HG03139 (cell line): ENCODE results near the gene SPACA7.
"Not testable (repeated sequence)": the region's sequence is repeated elsewhere in the genome, so short reads cannot be mapped to it uniquely, and the experiment has no call there.

Experiments used
- ATAC-seq: cut with Tn5 transposase; IDR thresholded peaks from one replicate; pipeline ENCODE4 v1.9.1; 2021; ENCODE audit not compliant: unreplicated experiment

Gene SPACA7

GRCh38 chr13:112349681-112350080, 26.5 kb upstream of the SPACA7 start:
- ATAC-seq, result no peak

DNA sequence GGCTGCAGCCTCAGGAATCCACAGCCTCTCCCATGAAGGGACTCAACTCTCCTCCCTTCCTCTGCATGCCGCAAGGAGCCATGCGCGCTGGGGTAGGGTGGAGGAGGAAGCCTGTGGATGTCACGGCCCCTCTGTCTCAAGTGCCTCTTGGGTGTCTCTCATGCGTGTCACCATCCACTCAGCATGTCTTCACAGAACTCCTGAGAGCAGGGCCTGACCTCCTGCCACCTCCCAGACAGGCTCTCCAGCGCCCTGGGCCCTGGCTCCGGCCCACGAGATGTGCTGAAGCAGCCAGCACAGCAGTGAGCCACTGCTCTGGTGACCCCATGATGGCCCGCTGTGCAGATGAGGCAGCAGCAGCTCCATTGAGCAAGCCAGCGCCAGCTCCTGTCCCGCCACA, 25.9 kb upstream of the SPACA7 start:
- ATAC-seq, result no peak

DNA sequence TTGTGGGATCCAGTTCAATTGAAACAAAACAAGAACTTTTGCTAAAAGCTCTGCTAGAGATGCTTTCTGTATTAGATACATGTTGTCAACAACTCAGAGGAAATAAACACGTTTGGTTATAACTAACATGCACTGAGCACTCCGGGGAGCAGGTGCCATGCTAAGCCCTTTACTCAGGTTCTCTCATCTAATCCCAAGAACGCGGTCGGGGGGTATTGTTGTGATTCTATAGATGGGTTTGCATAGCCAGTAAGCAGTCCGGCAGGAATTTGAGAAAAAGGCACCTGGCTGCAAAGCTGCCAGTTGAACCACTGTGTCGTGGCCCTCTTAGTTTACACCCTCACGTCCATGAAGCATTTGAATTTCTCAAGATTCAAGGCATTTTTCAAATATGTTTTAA, 24.3 kb upstream of the SPACA7 start:
- no peak for ATAC-seq

DNA sequence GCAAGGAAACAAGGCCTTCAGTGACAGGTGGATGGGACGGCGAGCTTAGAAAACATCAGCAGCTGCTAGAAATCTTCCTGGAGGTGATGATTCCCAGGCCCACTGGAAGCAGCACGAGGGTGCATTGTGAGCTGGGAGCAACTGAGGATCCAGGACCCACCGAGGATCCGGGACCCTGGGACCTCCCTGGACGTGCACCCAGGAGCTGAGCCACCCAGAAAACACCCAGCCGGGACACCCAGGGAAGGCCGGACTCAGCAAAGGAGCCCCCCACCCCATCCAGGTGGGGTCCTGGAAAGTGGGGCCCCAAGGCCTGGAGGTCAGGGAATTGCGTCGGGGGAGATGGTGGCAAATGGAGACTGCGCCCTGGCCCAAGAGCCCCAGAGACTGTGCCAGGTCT, 22.3 kb upstream of the SPACA7 start:
- no peak for ATAC-seq

- no peak for ATAC-seq
These were observed 21.6 kb upstream of the SPACA7 start for GRCh38 chr13:112354330-112355273.

- no peak for ATAC-seq
These were observed 20.8 kb upstream of the SPACA7 start for GRCh38 chr13:112355274-112355838.

DNA sequence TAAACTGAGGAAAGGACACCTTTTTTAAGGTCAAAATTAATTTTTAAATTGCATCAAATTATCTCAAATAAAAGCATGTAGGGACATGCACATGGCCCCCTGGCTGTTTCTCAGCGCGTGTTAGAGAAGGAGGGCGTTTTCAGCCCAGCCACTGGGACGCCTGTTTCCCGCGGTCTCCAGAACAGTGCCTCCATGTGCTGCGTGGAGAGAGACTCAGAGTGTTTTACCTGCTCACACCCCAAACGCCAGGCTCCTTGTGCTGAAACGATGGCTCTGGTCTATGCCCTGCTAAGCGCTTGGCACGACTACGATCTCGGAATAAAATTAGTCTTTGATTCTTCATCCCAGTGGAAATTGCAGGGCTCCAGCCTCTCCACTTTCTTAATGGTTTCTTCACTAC, 20.0 kb upstream of the SPACA7 start:
- no peak for ATAC-seq

DNA sequence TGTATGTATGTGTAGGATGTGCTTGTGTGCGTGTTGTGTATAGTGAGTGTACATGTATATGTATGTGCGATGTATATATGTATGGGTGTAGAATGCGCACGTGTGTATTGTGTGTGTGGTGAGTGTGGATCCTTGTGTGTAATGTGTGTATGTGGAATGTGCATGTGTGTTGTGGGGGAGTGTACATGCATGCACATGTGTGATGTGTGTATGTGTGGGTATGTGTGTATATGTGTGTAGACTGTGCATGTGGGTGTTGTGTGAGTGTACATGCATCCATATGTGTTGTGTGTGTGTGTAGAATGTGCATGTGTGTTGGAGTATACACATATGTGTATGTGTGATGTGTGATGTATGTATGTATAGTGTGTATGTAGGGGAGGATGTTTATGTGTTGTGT, 18.0 kb upstream of the SPACA7 start:
- ATAC-seq, result no peak

DNA sequence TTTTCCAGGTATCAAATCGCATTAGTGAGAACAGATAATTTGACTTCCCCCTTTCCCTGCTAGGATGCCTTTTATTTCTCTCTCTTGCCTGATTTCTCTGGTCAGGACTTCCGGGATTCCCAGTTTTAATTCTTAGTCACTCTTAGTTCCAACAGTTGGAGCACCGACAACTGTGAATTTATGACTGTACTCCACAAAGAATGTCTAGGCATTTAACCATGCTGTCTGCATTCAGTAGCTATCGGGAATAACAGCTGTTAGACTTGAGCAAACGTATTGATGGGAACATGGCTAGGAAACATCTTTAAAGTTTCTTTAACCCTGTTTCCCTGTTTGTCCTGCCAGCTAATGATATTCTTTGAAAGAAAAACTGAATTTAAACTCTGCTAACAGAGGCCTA, 14.1 kb upstream of the SPACA7 start:
- no peak for ATAC-seq

DNA sequence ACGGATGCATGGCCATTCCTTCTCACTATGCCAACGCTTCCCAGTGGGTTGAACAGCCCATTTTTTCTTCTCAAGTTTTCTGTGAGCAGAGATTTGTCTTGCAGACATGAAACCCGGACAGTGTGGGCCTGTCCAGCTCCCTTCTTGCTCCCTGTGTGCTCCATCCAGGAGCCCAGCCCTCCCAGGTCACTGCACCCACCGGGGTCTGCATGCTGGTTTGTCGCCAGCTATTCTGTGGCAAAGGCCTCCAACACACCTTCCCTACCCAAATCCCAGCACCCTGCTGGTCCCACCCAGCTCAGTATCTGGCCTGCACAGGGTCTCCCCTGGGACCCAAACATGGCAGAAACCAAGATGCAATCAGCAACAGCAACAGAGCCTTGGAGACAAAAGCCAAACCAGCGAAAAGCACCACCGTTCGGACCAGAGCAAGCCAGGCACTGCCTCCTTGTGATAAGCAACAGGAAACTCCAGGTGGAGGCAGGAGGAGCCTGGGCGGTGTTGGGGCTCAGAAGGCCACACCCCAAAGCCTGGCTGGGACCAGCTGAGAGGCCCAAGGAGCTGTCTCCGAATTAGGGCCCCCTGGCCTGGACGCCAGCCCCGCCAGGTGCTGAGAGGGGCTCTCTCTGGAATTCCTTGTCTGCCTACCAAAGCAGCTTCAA, 12.2 kb upstream of the SPACA7 start:
- ATAC-seq, result no peak

DNA sequence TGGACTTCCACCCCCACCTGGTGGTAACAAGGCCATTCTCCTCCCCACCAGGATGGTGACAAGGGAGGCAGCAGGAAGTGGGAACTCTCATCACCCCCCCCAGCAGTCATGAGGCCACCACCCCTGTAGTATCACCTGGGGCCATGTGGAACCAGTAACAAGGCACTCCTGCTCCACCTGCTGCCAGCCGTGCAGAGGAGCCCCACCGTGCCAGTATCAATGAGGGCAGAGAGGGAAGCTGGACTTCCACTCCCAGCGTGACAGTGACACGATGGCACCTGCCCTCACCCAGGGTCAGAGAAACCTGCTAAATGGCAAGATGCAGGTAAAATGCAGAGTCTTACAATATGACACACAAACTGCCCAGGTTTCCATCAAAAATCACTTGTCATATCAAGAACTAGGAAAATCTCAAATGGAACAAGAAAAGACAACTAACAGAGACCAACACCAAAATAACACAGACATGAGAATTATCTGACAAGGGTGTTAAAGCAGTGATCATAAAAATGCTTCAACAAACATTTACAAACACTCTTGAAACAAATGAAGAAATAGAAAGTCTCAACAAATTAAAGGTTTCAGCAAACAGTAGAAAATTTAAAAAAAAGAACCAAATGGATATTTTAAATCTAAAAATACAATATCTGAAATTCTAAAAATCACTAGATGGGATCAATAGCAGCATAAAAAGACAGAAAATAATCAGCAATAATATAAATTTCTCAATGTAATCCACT, 9.1 kb upstream of the SPACA7 start:
- ATAC-seq, result no peak

GRCh38 chr13:112368883-112369282, 7.3 kb upstream of the SPACA7 start:
- ATAC-seq, result no peak

DNA sequence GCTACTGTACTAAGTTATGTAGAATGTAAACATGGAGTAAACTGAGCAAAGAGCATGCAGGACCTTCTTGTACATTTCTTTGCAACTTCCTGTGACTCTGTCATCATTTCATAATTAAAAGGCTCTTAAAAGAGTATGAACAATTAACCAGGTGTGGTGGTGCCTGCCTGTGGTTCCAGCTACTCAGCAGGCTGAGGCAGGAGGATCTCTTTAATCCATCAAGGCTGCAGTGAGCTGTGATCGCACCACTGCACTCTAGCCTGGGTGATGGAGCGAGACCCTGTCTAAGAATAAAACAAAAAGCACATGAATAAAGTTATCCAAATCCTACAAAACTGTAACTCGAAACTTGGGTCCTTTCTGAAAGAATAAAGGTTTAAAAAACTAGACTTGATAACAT, 5.8 kb upstream of the SPACA7 start:
- ATAC-seq, result no peak

- ATAC-seq, result no peak
These were observed 1.9 kb upstream of the SPACA7 start for GRCh38 chr13:112374271-112374670.

GRCh38 chr13:112391746-112392145, 15.6 kb downstream of the SPACA7 start:
- ATAC-seq, result no peak

DNA sequence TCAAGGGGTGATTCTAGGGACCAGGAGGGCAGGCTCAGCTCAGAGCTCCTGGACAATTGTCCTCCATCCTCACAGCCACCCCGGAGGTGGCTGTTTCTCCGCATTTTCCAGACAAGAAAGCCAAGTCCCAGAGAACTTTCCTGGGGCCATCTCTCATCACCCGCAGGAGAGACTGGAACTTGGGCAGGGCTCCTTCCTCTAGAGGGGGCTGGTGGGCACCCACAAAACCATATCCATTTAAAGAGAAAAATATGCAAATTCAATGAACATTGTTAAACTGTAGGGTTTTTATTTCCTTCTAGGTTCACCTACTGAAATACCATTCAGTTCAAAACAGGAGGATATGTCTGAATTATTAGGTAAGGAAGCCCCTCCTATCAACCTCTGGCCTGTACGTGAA, 16.6 kb downstream of the SPACA7 start:
- no peak for ATAC-seq

DNA sequence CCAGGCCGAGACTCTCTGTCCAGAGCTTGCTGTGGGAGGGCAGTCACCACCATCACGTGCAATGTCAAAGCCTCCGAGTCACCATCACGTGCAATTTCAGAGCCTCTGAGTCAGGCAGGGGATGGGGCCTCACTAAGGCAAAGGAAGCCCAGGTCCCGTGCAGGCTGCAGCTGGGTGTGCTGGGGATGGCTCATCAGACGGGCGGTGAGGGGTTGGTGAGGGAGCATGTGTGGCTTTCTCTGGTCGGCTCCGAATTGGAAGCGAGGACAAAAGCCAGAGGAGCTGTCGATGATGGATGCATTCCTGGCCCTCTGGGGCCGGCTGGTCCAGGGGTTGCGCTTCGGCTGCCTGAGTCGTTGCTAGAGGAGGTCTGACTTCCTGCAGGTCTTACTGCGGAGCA, 18.9 kb downstream of the SPACA7 start:
- ATAC-seq, result not testable (repeated sequence)

GRCh38 chr13:112395941-112396340, 19.8 kb downstream of the SPACA7 start:
- ATAC-seq, result not testable (repeated sequence)

DNA sequence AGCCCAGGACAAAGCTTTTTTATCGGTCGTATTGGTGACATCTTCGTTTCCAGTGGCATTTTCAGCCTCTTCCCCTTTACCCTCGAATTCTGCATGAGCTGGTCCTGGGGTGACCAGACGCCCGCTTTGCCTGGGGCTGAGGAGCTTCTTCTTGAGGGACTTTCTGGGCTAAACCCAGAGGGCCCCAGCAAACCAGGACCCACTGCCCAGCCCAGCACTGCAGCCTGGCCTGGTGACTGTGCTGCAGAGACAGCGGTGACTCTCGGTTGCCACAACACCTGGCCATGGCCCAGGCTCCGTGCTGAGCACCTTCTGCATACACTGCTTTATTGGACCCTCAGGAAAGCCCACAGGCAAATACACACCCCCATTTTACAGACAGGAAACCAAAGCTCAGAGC, 21.0 kb downstream of the SPACA7 start:
- ATAC-seq, result no peak

DNA sequence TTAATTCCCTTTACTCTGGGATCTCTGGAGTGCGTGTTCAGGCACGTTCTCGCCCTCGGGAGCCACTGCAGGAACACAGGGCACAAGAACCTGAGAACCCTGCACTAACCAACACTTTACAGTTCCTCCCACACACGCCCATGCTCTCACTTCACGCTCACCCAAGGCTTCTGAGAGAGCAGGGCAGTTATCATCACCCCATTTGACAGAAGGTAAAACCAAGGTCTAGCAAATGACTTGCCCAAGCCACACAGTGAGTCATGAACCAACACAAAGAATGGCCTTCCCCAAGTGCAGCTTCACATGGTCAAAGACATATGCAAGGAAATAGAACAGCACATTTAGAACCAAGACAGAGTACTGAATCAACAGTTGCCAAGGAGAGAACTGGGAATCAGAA, 22.2 kb downstream of the SPACA7 start:
- ATAC-seq, result not testable (repeated sequence)

- ATAC-seq, result not testable (repeated sequence)
These were observed 33.7 kb downstream of the SPACA7 start for GRCh38 chr13:112409828-112410227.
